ENCODE measurements around the gene MAGEL2.
"Not testable (repeated sequence)": the region's sequence is repeated elsewhere in the genome, so short reads cannot be mapped to it uniquely, and the experiment has no call there.

Gene MAGEL2

DNA sequence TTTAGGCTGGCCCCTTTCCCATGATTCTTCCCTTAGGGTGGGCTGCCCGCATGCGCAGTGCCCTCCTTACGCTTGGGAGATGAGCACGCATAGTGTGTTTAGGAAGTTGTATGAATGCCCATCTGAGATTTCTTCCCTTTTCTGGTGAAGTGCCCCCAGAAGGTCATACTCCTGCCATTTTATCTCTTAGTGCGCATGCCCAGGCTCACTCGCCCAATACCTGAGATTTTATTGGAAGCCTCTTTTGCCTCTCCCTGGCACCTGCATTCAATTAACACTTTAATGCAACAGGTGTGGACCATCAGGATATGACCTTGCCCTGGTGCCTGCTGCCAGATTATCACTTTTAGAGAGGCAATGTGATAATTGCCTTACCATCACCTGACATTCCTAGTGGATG is 45.5 kb downstream of the MAGEL2 start:
- no peak for DNase-seq

DNA sequence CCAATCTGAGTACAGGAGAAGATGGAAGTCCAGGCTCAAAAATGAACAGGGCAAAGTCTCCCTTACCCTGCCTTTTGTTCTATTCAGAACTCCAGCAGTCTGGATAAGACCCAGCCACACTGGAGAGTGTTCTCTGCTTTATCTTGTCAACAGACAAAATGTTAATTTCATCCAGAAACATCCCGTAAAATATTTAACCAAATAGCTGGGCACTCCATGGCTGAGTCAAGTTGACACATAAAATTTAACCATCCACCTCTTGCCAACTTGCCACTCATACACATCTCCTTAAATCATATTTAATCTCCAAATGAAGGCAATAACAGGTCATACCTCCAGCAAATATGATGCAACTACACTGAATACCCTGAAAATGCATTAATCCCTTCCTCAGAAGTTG is 48.6 kb downstream of the MAGEL2 start:
- DNase-seq = no peak

DNA sequence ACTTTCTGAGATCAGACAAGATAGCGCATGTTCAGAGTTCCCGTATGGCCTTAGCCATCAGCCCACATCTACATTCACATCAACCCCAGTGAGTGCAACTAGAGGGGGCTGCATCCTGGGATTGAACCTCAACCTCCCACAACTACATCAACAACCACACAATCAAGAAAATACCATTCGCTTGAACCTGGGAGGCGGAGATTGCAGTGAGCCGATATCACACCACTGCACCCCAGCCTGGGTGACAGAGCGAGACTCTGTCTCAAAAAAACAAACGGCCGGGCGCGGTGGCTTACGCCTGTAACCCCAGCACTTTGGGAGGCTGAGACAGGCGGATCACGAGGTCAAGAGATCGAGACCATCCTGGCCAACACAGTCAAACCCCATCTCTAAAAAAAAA is 50.4 kb downstream of the MAGEL2 start:
- not testable (repeated sequence) for DNase-seq

DNA sequence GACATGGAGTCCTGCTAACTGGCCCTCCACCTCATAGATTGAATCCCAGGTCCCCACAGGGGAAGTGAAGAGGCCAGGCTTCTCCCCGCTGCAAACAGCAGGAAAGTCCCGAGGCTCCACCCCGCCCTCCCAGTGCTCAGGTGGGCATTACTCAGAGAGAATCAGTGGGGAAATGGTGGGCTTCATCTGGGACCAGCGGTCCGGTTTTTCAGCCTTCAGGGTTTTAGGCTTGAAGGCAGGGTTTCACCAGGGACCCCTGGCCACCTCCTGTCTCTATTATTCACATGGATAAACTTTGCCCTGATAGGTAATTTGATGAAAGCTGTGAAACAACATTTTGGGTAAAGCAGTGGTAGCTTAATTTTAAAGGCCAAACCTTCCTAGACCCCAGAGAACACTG is 50.9 kb downstream of the MAGEL2 start:
- no peak for DNase-seq

DNA sequence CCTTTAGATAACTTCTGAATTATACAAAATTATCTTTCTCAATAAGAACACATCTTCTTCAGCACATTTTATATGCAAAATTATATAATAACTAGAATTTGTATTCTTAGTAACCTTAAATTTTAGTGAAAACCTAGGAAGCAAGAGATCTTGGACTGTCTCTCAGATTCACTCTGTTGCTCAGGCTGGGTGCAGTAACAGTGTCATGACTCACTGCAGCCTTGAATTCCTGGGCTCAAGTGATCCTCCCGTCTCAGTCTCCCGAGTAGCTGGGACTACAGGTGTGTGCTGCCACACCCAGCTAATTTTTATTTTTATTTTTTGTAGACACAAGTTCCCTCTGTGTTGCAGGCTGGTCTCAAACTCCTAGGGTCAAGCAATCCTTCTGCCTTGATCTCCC is 52.3 kb downstream of the MAGEL2 start:
- no peak for DNase-seq

DNA sequence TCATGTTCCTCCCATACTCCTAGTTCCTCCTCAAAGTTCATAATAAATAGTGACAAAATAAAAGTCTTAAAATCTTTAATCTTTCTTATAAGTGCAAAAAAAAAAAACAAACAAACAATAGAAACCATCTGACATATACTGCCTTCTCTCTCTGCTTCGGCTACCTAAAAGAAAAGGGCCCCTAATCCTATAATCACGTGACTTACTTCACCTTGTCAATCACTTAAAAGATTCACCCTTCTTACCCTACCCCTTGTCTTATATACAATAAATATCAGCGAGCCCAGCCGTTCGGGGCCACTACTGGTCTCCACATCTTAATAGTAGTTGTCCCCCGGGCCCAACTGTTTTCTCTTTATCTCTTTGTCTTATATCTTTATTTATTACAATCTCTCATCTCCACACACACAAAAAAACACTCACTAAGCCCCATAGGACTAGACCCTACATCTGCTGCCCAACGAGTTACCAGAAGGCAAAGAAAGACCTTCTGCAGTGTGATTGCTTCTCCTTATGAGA is 53.4 kb downstream of the MAGEL2 start:
- DNase-seq = no peak

All from CD4-positive, alpha-beta T cell treated with Interleukin-21 for 1 hour (primary cell).